NCI-H526 treated with DMSO at 0.1 percent for 48 hours (cell line): ENCODE results near the gene FBRSL1.

Source experiments
- DNase-seq: peaks from one replicate; lab custom pipeline; 2025; lab: John Stamatoyannopoulos, UW

The FBRSL1 gene

GRCh38 chr12:132558861-132559623 is 69.1 kb downstream of the FBRSL1 start:
- DNase-seq = no peak

DNA sequence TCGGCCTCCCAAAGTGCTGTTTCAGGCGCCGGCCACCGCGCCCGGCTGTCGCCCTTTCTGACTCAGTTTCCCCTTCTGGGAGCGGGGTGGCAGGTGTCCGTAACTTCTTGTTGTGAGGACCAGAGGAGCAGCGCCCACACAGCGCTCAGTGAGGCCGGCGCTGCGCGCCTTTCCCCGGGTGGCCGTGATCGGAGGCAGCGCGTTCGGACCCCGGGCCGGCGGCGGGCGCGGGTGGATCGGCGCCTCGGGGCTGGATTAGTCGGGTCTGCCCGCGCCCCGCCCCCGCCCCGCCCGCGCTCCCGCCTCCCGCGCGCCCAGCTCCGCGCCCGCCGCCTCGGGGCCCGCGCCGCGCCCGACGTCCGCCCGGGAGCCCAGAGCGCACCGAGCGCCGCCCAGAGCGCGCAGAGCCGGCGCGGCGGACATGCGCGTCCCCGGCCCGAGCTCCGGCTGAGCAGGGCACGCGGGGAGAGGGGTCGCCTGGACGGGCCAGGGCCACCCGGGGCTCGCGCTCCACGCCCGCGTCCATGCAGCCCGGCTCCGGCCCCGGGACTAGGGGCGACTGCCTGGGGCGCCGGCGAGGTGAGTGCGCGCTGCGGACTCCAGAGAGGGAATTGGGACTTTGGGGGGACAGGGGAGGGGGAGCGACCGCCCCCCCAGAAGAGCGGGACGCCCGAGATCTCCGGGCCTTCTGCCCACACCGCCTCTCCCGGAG is 69.9 kb downstream of the FBRSL1 start:
- peak; percentile 54 for DNase-seq

- DNase-seq = peak; percentile 10
Measured at GRCh38 chr12:132560364-132560613, 70.3 kb downstream of the FBRSL1 start.

DNA sequence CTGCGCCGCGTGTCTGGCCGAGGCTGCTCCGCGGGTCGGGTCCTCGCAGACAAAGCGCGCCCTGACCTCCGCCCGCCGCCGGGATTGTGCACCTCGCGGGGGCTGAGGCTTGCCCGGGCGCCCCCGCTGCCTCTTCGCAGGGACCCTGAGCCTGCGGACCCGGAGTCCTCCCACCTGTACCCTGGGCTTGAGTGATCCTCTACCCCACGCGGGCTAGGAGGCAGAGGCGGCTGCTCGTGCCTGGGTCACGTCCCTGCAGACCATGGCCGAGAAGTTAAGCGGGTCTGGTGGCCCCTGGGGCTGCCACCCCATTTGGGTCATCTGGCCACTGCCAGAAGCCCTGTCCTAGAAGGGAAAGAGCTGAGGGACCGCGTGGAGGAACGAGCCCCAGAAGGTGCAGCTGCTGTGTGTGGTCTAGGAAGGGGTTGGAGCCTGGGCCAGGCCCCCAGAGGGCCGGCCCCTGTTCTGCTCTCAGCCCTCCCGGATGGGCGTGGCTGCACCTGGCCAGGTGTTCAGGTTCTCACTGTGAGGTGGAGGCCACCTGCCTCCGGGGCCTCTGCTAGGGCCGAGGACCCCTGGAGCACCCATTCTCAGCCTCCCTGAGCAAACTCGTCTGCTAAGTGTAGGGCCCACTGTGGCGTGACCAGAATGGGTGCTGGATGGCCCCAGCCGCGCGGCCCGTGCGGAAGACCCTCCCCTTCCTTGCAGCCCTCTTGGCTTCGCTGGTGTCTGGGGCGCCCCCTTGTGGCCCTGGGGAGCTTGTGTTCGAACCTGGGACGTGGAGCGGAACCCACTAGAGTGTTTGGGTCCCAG is 70.9 kb downstream of the FBRSL1 start:
- DNase-seq = peak; percentile 88
